Measurements from ENCODE around the gene CST7. TPM values are rescaled to one million over a fixed set of nuclear protein-coding genes. Genes with fewer than 3 reads are reported as not detected.

CST7 gene
- total RNA-seq, 2 donors from 2014 or later, result 2.7 to 3.2 TPM

GRCh38 chr20:24962182-24962492 is 13.1 kb downstream of the CST7 start:
- H3K4me1 ChIP-seq, result peaks cover 0 to 12% of the 10 kb centered on the region in 2 donors
- no peak overlapping the region for H3K27ac ChIP-seq
- TF ChIP-seq CTCF (IDR thresholded peaks at IDR 0.05), result no peak
- H3K27me3 ChIP-seq, result no peaks in the 10 kb centered on the region
- no peak overlapping the region for H3K4me3 ChIP-seq
- H3K9me3 ChIP-seq, result no peaks in the 10 kb centered on the region
- peaks cover 54% of the 10 kb centered on the region for H3K36me3 ChIP-seq
- DNase-seq (ENCODE audit: low spot score), result no peak

DNA sequence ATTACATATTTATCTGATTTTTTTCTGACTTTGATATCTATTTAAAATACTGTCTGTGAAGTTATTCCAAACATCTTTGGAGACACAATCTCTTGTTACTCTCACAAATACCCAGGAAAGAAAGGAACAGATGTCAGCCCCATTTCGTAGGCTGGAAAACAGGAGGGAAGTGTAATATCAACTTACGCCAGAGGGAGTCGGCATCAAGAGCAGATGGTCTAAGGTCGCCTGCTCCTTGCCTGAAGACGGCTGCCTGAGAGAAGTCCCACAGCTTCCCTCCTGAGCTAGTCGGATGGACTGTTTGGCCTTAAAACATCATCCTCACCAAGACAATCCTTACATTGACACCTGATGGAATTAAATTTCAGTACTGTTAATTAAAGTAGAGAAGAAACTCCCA is 13.4 kb downstream of the CST7 start:
- no peak for TF ChIP-seq CTCF (IDR thresholded peaks at IDR 0.05)
- peaks cover 0 to 12% of the 10 kb centered on the region in 2 donors for H3K4me1 ChIP-seq
- H3K27ac ChIP-seq, result no peak overlapping the region
- DNase-seq (ENCODE audit: low spot score), result no peak
- H3K9me3 ChIP-seq, result no peaks in the 10 kb centered on the region
- H3K4me3 ChIP-seq, result no peak overlapping the region
- peaks cover 54% of the 10 kb centered on the region for H3K36me3 ChIP-seq
- no peaks in the 10 kb centered on the region for H3K27me3 ChIP-seq

DNA sequence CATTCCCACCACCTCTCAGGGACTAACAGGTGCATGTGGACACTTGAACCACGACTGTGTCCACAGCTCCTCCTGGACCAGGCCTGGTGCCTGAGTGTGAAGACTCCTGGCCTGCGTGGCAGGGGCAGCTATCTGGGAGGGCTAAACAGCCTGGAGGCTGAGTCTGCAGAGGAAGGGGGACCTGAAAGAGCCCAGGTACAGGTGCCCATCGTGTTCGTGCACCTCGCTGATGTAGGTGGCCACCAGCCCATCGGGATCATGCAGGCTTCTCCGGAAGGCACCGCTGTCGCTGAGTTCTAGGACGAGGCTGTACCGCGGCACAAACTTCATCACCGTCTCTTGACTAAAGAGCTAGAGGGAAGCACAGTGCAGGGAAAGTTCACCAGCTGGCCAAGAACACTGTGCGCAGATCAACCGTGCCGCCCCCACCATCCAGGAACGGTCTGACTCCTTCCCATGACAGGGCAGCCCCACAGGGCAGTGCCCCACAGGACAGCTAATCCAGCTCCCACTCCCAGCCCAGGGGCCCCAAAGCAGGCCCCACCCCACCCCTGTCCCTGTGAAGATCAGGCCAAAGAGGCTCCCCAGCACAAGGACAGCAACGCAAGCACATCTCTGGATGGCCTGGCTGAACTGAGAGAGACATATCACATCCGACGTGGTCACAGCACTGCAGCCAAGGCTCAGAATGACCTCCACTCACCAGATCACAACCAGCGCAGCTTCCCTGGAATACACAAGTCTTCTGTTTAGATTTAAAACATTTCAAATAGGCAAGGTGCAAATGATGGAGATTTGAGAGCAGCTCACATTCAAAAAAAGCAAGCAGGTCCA is 14.8 kb downstream of the CST7 start:
- H3K27me3 ChIP-seq, result no peaks in the 10 kb centered on the region
- peaks cover 64% of the 10 kb centered on the region for H3K36me3 ChIP-seq
- H3K9me3 ChIP-seq, result no peaks in the 10 kb centered on the region
- H3K4me1 ChIP-seq, result peaks cover 0 to 12% of the 10 kb centered on the region in 2 donors
- DNase-seq (ENCODE audit: low spot score), result no peak
- no peak overlapping the region for H3K27ac ChIP-seq
- no peak overlapping the region for H3K4me3 ChIP-seq
- TF ChIP-seq CTCF (IDR thresholded peaks at IDR 0.05), result no peak

DNA sequence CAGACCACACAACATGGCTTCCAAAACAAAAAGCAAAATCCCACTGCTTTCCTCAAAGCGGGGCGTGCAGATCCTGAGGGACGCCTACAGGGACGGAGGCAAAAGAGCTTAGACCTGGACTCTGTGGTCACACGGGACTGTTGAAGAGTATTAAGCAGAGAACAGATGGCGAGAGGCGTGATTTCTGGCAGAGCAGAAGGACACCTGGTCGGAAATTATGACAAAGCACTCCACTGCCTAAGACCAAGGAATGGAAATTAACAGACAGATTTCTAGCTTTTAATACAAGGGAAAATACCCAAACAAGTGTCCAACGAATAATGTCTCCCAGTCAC is 15.4 kb downstream of the CST7 start:
- no peak for DNase-seq (ENCODE audit: low spot score)
- no peak for TF ChIP-seq CTCF (IDR thresholded peaks at IDR 0.05)
- Histone ChIP-seq H3K27me3 (no peaks in the 10 kb centered on the region), H3K36me3 (peaks cover 70% of the 10 kb centered on the region), H3K27ac (no peak overlapping the region), H3K4me3 (no peak overlapping the region), H3K4me1 (peaks cover 0 to 12% of the 10 kb centered on the region in 2 donors), H3K9me3 (no peaks in the 10 kb centered on the region)

DNA sequence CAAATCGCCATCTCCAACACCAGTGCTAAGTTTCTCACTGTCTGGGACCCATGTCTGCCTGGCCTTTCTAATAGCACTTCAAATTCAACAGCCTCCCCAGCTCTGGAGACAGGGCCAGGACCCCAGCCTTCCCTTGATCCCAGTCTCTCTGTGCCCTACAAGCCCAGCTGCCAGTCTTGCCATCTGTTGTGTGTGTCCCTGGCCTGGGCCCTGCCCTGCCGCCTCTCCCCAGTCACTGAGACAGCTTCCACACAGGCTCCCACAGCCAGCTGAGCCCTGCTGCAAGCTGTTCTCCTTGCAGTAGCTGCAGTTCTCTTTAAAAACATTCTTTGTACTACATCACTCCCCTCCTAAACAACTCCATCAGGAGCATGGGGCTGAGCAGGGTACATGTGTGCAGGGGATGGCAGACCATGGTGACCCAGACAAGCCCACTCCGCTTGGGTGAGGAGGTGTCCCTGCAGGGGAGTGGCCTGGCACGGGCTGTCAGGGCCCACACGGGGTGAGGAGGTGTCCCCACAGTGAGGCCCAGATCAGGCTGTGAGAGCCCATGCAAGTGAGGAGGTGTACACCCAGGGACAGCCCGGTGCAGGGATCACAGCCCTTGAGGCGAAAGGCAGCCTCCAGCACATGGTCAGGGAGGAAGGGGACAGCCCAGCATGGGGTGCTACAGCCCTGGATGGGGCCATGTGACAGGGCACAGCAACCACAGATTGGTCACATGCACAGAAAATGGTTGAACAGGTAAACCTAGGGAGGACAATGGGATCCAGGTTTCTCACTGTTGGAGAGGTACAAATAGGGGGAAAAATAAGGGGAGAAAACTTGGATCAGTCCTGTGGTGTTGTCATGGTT is 16.2 kb downstream of the CST7 start:
- no peak overlapping the region for H3K4me3 ChIP-seq
- no peaks in the 10 kb centered on the region for H3K27me3 ChIP-seq
- H3K27ac ChIP-seq, result no peak overlapping the region
- H3K9me3 ChIP-seq, result no peaks in the 10 kb centered on the region
- no peak for DNase-seq (ENCODE audit: low spot score)
- peaks cover 0 to 4% of the 10 kb centered on the region in 2 donors for H3K4me1 ChIP-seq
- no peak for TF ChIP-seq CTCF (IDR thresholded peaks at IDR 0.05)
- H3K36me3 ChIP-seq, result peaks cover 75% of the 10 kb centered on the region

Data from right atrium auricular region (tissue), 2 donors.